GM19455 (cell line): ENCODE data around the gene SARDH.
"Not testable (repeated sequence)": the region's sequence is repeated elsewhere in the genome, so short reads cannot be mapped to it uniquely, and the experiment has no call there.

Experiments
- ATAC-seq: cut with Tn5 transposase; IDR thresholded peaks from one replicate; pipeline ENCODE4 v1.9.1; 2021; ENCODE audit not compliant: unreplicated experiment

Gene SARDH

GRCh38 chr9:133760713-133761290, 22.6 kb upstream of the SARDH start:
- no peak for ATAC-seq

GRCh38 chr9:133759946-133760345, 21.8 kb upstream of the SARDH start:
- no peak for ATAC-seq

- ATAC-seq, result no peak
Measured at GRCh38 chr9:133759146-133759900, 21.2 kb upstream of the SARDH start.

GRCh38 chr9:133758228-133758627, 20.1 kb upstream of the SARDH start:
- ATAC-seq, result no peak

GRCh38 chr9:133754688-133755227, 16.6 kb upstream of the SARDH start:
- ATAC-seq, result no peak

GRCh38 chr9:133754187-133754586, 16.0 kb upstream of the SARDH start:
- no peak for ATAC-seq

- ATAC-seq, result no peak
Measured at GRCh38 chr9:133752739-133753446, 14.7 kb upstream of the SARDH start.

- no peak for ATAC-seq
Measured at GRCh38 chr9:133750982-133751649, 13.0 kb upstream of the SARDH start.

GRCh38 chr9:133747309-133747708, 9.2 kb upstream of the SARDH start:
- ATAC-seq, result no peak

GRCh38 chr9:133744528-133744927, 6.4 kb upstream of the SARDH start:
- ATAC-seq, result not testable (repeated sequence)

GRCh38 chr9:133742849-133743444, 4.8 kb upstream of the SARDH start:
- ATAC-seq, result no peak

- ATAC-seq, result no peak
Measured at GRCh38 chr9:133742251-133742650, 4.1 kb upstream of the SARDH start.

- ATAC-seq, result no peak
Measured at GRCh38 chr9:133741716-133742115, 3.6 kb upstream of the SARDH start.

- no peak for ATAC-seq
Measured at GRCh38 chr9:133740911-133741310, 2.8 kb upstream of the SARDH start.

GRCh38 chr9:133739408-133740280, 1.5 kb upstream of the SARDH start:
- ATAC-seq, result no peak

- no peak for ATAC-seq
Measured at GRCh38 chr9:133738640-133739225, 581 bp upstream of the SARDH start.

GRCh38 chr9:133737071-133737773, 930 bp downstream of the SARDH start:
- ATAC-seq, result no peak

- no peak for ATAC-seq
Measured at GRCh38 chr9:133735931-133736330, 2.2 kb downstream of the SARDH start.

GRCh38 chr9:133735415-133735775, 2.8 kb downstream of the SARDH start:
- ATAC-seq, result no peak
